GM21528 (cell line): ENCODE results near the gene PDK2.

Experiments used
- ATAC-seq: cut with Tn5 transposase; IDR thresholded peaks from one replicate; pipeline ENCODE4 v1.9.1; 2021; ENCODE audit warnings: mild to moderate bottlenecking, moderate library complexity; ENCODE audit not compliant: unreplicated experiment, low FRiP score

The PDK2 gene

GRCh38 chr17:50113624-50114320 lies 18.6 kb downstream of the PDK2 start:
- ATAC-seq: no peak

GRCh38 chr17:50114401-50114800 lies 19.2 kb downstream of the PDK2 start:
- ATAC-seq: no peak

- ATAC-seq: no peak
Observed at GRCh38 chr17:50114849-50115357, 19.8 kb downstream of the PDK2 start.

GRCh38 chr17:50115756-50116155 lies 20.6 kb downstream of the PDK2 start:
- no peak for ATAC-seq

- ATAC-seq: no peak
Observed at GRCh38 chr17:50117202-50118051, 22.3 kb downstream of the PDK2 start.

GRCh38 chr17:50118076-50118827 lies 23.1 kb downstream of the PDK2 start:
- no peak for ATAC-seq

- ATAC-seq: no peak
Observed at GRCh38 chr17:50118828-50119218, 23.7 kb downstream of the PDK2 start.

GRCh38 chr17:50120475-50121253 lies 25.5 kb downstream of the PDK2 start:
- ATAC-seq: no peak

GRCh38 chr17:50122945-50123344 lies 27.8 kb downstream of the PDK2 start:
- no peak for ATAC-seq

- ATAC-seq: no peak
Observed at GRCh38 chr17:50123649-50124349, 28.6 kb downstream of the PDK2 start.

- no peak for ATAC-seq
Observed at GRCh38 chr17:50125420-50125997, 30.4 kb downstream of the PDK2 start.

- no peak for ATAC-seq
Observed at GRCh38 chr17:50127697-50128361, 32.7 kb downstream of the PDK2 start.

- ATAC-seq: no peak
Observed at GRCh38 chr17:50128441-50129352, 33.5 kb downstream of the PDK2 start.

- no peak for ATAC-seq
Observed at GRCh38 chr17:50129353-50129727, 34.2 kb downstream of the PDK2 start.

- no peak for ATAC-seq
Observed at GRCh38 chr17:50129728-50130558, 34.8 kb downstream of the PDK2 start, which contains the start of gene SAMD14. SAMD14 (minus strand) TSS chr17:50130160; CDS start chr17:50124959, 5,201 bp downstream.

GRCh38 chr17:50130559-50131305 lies 35.6 kb downstream of the PDK2 start:
- ATAC-seq: no peak
